Tibial artery (tissue), 4 donors: ENCODE measurements around the gene TMA7.

Source experiments
- DNase-seq, 2 donors: peaks; one replicate each; pipeline ENCODE4 v3.0.0-alpha.2; 2019
- H3K27ac ChIP-seq, 2 donors: fragments of 200-600 bp; sonication (generic) in 1 of 2; 1 replicate in 1 of 2; 2 replicates in 1 of 2; pipeline ENCODE4 v1.5.1; 2018 to 2019; ENCODE audit warnings: mild to moderate bottlenecking in 1 of 2
- H3K27me3 ChIP-seq, 2 donors: fragments of 200-600 bp; sonication (generic) in 1 of 2; one replicate each; pipeline versions ENCODE4 v1.5.1 to v1.6.0; 2016 to 2019
- H3K36me3 ChIP-seq, 3 donors: fragments of 200-600 bp; sonication (generic) in 2 of 3; one replicate each; pipeline ENCODE4 v1.5.1; 2016 to 2019; ENCODE audit warnings: mild to moderate bottlenecking in 2 of 3
- H3K4me1 ChIP-seq, 4 donors: fragments of 200-600 bp; sonication (generic) in 2 of 4; 1 replicate in 3 of 4; 2 replicates in 1 of 4; pipeline ENCODE4 v1.5.1; 2016 to 2019
- H3K4me3 ChIP-seq, 2 donors: fragments of 200-600 bp; sonication (generic) in 1 of 2; 1 replicate in 1 of 2; 2 replicates in 1 of 2; pipeline ENCODE4 v1.5.1; 2018 to 2019; ENCODE audit warnings: mild to moderate bottlenecking in 2 of 2
- H3K9me3 ChIP-seq, 3 donors: fragments of 200-600 bp; sonication (generic) in 1 of 3; one replicate each; pipeline ENCODE4 v1.5.1; 2016 to 2019
- CTCF ChIP-seq, 2 experiments: fragments of 200-600 bp in 1 of 2; fragments of 450-650 bp in 1 of 2; IDR thresholded peaks; one replicate each; pipeline ENCODE4 v1.5.1; 2017 to 2019; ENCODE audit warnings: antibody characterized with exemption in 2 of 2, mild to moderate bottlenecking in 1 of 2, moderate library complexity in 1 of 2
- intact Hi-C: fragments of 100-400 bp; cut with DNase I; formaldehyde crosslinking; loops from one replicate; pipeline ENCODE4 v1.15.0; 2023; ENCODE audit warnings: low total_unique reads

The TMA7 gene

GRCh38 chr3:48439820-48440589 lies at the start of gene TMA7, which contains the start of gene CCDC51:
TSS of gene TMA7 (plus strand) at chr3:48440257. CDS start at chr3:48440297, 40 bp downstream.
TSS of gene CCDC51 (minus strand) at chr3:48440119. CDS start at chr3:48435128, 4,991 bp downstream.
- H3K36me3 ChIP-seq: peaks cover 7 to 33% (median 29%) of the 10 kb centered on the region in 3 donors
- H3K9me3 ChIP-seq: no peaks in the 10 kb centered on the region
- peak; percentile 99 for DNase-seq
- H3K4me1 ChIP-seq: peaks cover 5 to 36% (median 18%) of the 10 kb centered on the region in 4 donors
- no peak for TF ChIP-seq CTCF (IDR thresholded peaks at IDR 0.05)
- no peaks in the 10 kb centered on the region for H3K27me3 ChIP-seq
- peak within 1 kb of the TSS; percentile 84 to 96 for H3K4me3 ChIP-seq
- intact Hi-C loops: loop anchor here (10.0 kb wide), 2 partner anchors 135 to 205 kb away; partner anchors contain the start of gene NME6
- H3K27ac ChIP-seq: peak within 1 kb of the TSS; percentile 93 to 94

- Histone ChIP-seq H3K27ac (no peak overlapping the region), H3K4me1 (no peaks in the 10 kb centered on the region), H3K36me3 (no peaks in the 10 kb centered on the region), H3K4me3 (no peak overlapping the region), H3K9me3 (no peaks in the 10 kb centered on the region), H3K27me3 (peaks cover 0 to 20% of the 10 kb centered on the region in 2 donors)
- intact Hi-C loops: loop anchor here (10.0 kb wide), 1 partner anchor 150 kb away; no protein-coding TSS in a partner anchor
- no peak for DNase-seq
- no peak for TF ChIP-seq CTCF (IDR thresholded peaks at IDR 0.05)
Measured at GRCh38 chr3:48394391-48394790, 45.7 kb upstream of the TMA7 start.

- no peak overlapping the region for H3K4me3 ChIP-seq
- TF ChIP-seq CTCF (IDR thresholded peaks at IDR 0.05): no peak
- H3K36me3 ChIP-seq: no peaks in the 10 kb centered on the region
- no peak overlapping the region for H3K27ac ChIP-seq
- DNase-seq: no peak
- H3K4me1 ChIP-seq: peaks cover 0 to 3% (median under 1%) of the 10 kb centered on the region in 4 donors
- intact Hi-C loops: loop anchor here (5.0 to 10.0 kb wide), 2 partner anchors 118 to 149 kb away; no protein-coding TSS in a partner anchor
- peaks cover 0 to 17% of the 10 kb centered on the region in 2 donors for H3K27me3 ChIP-seq
- H3K9me3 ChIP-seq: no peaks in the 10 kb centered on the region
Measured at GRCh38 chr3:48395714-48396113, 44.3 kb upstream of the TMA7 start.

GRCh38 chr3:48397767-48398681 lies 42.0 kb upstream of the TMA7 start:
- H3K4me3 ChIP-seq: no peak overlapping the region
- peaks cover 0 to 4% (median 3%) of the 10 kb centered on the region in 3 donors for H3K36me3 ChIP-seq
- H3K27me3 ChIP-seq: peaks cover 0 to 12% of the 10 kb centered on the region in 2 donors
- peaks cover 0 to 25% (median 20%) of the 10 kb centered on the region in 4 donors for H3K4me1 ChIP-seq
- no peaks in the 10 kb centered on the region for H3K9me3 ChIP-seq
- intact Hi-C loops: loop anchor here (5.0 to 10.0 kb wide), 2 partner anchors 121 to 147 kb away; no protein-coding TSS in a partner anchor
- no peak for DNase-seq
- TF ChIP-seq CTCF (IDR thresholded peaks at IDR 0.05): no peak
- no peak overlapping the region for H3K27ac ChIP-seq

- TF ChIP-seq CTCF (IDR thresholded peaks at IDR 0.05): no peak
- Histone ChIP-seq H3K4me1 (peaks cover 0 to 31% (median 26%) of the 10 kb centered on the region in 4 donors), H3K9me3 (no peaks in the 10 kb centered on the region), H3K4me3 (no peak overlapping the region), H3K27ac (peak overlapping the region in 1 of 2 donors; percentile 4), H3K27me3 (peaks cover 0 to 7% of the 10 kb centered on the region in 2 donors), H3K36me3 (peaks cover 4 to 13% (median 12%) of the 10 kb centered on the region in 3 donors)
- DNase-seq: no peak
- intact Hi-C loops: loop anchor here (5.0 to 10.0 kb wide), 2 partner anchors 122 to 146 kb away; no protein-coding TSS in a partner anchor
Measured at GRCh38 chr3:48398701-48399386, 41.2 kb upstream of the TMA7 start.
